Esophagus muscularis mucosa (tissue), 3 donors: ENCODE measurements around the gene GDF2.

Experiments used
- POLR2A ChIP-seq: fragments of 450-650 bp; IDR thresholded peaks from one replicate; pipeline ENCODE4 v1.6.1; 2017; ENCODE audit warnings: antibody characterized with exemption, moderate library complexity, mild to moderate bottlenecking, low read depth
- POLR2AphosphoS5 ChIP-seq, 2 donors: sonication (generic); formaldehyde crosslinking; IDR thresholded peaks; one replicate each; pipeline ENCODE4 v1.6.1; 2017; ENCODE audit warnings: antibody characterized with exemption in 2 of 2
- TF ChIP-seq, protein P1 (sequence below), 3 experiments: fragments of 200-600 bp in 2 of 3; fragments of 450-650 bp in 1 of 3; sonication (generic) in 2 of 3; IDR thresholded peaks; one replicate each; pipeline ENCODE4 v1.5.1; 2017 to 2019; ENCODE audit warnings: antibody characterized with exemption in 3 of 3, mild to moderate bottlenecking in 2 of 3, moderate library complexity in 1 of 3

- TF ChIP-seq POLR2A: no peak
- TF ChIP-seq, protein P1, sequence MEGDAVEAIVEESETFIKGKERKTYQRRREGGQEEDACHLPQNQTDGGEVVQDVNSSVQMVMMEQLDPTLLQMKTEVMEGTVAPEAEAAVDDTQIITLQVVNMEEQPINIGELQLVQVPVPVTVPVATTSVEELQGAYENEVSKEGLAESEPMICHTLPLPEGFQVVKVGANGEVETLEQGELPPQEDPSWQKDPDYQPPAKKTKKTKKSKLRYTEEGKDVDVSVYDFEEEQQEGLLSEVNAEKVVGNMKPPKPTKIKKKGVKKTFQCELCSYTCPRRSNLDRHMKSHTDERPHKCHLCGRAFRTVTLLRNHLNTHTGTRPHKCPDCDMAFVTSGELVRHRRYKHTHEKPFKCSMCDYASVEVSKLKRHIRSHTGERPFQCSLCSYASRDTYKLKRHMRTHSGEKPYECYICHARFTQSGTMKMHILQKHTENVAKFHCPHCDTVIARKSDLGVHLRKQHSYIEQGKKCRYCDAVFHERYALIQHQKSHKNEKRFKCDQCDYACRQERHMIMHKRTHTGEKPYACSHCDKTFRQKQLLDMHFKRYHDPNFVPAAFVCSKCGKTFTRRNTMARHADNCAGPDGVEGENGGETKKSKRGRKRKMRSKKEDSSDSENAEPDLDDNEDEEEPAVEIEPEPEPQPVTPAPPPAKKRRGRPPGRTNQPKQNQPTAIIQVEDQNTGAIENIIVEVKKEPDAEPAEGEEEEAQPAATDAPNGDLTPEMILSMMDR (IDR thresholded peaks at IDR 0.05): no peak
- TF ChIP-seq POLR2AphosphoS5 (IDR thresholded peaks at IDR 0.05): no peak
These were observed 1.4 kb upstream of the GDF2 start for GRCh38 chr10:47320812-47321211.
